GM18526 (cell line): ENCODE measurements around the gene ZNF516.

Experiments used
- POLR2A ChIP-seq: IDR thresholded peaks from 3 replicates; pipeline ENCODE4 v1.6.1; 2011; ENCODE audit not compliant: insufficient read length; ENCODE audit errors: extremely low read depth

Gene ZNF516

DNA sequence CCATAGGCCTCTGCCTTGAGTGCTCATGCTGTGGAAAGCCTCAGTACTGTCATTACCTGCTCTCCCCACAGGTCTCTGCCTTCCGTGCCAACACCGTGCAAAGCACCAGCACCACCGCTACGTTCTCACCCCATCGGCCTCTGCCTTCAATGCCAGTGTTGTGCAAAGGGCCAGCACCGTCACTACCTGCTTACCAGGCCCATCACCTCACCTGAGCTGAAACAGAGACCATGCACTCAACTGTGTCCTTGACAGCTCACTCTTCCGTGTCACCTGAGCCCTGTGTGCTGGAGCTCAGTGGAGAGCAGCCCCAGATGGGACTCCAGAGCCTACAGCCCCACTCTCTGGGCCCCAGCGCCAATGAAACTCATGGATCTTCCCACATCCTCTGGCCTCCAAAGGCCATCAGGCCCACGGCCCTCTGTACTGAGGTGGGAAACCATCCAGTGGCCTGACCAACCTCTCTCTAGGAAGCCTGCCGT, 62.7 kb downstream of the ZNF516 start:
- no peak for TF ChIP-seq POLR2A

DNA sequence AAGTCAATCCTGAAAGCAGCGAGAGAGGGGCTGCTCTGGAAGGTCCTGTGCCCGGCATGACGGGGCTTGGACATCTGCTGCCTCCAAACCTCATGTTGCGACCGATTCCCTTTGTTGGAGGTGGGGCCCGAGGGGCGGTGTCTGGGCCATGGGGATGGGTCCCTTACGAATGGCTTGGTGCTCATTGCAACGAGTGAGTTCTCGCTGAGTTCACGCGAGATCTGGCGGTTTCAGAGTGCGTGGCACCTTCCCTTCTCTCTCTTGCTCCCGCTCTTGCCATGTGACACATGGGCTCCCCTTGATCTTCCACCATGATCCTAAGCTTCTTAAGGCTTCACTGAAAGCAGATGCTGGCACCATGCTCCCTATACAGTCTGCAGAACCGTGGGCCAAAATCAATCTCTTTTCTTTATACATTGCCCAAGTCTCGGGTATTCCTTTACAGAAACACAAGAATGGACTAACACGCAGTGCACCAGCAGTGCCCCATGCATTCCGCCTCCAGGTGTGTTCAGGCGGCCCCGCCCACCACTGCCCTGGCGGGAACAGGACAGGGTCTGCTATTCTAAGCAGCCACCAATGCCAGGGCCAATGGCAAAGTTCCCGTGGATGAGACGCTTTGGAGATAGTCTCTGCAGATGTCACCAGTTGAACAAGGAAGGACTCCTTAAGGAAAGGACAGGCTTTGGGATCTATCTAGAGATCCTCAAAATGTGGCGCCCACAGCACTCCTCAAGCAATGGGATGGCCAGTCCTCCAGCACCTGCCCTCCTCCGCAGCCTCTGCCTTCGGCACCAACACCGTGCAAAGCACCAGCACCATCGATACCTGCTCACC, 63.4 kb downstream of the ZNF516 start:
- no peak for TF ChIP-seq POLR2A

DNA sequence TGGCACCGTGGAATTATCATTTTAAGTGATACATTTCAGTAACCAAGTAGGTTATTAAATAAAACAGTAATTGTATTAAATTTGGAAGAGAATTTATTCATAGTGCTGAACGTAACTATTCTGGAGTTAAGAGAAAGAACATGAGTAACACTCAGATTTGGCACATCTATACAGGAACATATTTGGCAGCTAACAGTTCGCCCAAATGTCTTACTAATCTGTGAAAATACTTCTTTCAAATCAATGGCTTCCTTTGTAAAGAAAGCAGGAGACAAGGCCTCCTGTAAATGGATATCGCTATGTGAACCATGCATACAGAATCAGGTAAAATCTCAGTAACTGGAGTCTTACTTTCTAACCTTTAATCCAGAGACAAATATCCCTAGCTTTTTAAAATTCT, 64.4 kb downstream of the ZNF516 start:
- TF ChIP-seq POLR2A = no peak

DNA sequence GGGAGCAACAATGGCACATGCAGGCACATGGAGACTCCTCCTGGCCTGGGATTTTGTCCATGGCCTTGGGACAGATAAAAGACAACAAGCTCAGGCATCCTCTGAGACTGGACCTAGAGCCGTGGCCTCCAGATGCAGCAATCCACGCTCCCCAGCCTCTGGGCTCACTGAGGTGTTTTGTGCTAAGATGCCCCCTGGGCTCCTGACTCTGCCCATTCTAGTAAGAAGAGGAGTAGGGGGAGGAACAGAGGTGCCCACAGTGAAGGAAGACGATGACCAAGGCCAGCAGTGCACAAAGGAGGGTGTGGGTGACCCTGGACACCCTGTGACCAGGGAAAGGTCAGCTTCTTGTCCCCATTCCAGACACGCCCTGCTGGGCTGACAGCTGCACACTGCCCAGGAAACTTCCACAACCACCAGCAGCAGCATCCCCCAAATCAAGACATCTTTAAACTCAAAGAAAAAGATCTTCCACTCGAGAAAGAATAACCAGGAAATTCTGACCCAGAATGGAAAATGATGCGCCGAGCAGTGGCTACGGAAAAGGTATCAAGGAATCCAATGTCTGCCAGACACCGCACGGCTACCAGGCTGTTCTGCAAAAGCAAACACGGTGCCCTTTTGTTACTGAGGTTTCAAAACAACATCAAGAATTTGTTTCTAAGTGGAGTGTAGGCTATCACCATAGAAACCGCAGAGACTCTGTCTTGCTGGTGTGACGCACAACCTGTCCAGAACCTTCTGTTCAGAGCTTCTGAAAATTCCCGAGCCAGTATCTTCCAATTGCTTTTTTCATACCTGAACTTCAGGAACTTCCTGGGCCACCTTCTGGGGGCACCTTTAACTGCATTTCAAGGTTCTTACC, 65.5 kb downstream of the ZNF516 start:
- TF ChIP-seq POLR2A = no peak

DNA sequence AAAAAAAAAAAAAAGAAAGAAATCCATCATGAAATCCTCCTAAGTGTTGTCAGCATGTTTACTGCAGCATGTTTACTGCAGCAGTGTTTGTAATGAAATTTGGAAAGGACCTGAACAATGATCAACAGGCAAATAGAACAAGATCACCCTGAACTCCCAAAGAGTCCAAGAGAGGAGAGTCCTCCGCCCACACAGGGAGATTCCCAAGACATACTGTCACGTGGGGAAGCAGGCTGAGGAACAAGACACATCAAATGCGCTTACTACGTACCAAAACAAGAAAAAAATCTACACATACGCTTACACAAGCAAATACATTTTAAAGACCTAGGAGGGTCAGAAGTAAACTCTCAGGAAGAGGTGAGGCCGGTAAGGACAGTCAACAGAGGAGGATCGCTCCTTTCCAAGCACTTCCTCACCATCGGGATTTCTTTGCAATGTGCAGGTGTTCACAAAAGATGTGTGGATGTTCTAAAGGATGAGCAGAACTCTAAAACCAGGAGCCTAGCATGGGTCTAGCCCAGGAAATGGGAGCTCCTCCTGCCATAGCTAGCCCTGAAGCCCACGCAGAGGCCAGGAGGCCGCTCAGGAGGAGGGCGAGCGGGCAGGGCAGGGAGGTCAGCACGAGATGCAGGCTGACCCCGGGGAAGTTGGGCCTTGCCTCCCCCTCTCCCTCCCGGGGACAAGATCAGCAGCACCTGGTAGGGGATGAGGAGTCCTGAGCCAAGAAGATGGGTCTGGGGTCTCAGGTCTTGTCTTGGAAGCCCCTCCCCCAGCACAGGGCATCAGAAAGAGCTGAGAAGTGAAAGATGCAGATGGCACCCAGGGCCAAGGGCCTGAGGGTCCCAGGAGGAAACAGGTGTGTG, 66.4 kb downstream of the ZNF516 start:
- TF ChIP-seq POLR2A = no peak

DNA sequence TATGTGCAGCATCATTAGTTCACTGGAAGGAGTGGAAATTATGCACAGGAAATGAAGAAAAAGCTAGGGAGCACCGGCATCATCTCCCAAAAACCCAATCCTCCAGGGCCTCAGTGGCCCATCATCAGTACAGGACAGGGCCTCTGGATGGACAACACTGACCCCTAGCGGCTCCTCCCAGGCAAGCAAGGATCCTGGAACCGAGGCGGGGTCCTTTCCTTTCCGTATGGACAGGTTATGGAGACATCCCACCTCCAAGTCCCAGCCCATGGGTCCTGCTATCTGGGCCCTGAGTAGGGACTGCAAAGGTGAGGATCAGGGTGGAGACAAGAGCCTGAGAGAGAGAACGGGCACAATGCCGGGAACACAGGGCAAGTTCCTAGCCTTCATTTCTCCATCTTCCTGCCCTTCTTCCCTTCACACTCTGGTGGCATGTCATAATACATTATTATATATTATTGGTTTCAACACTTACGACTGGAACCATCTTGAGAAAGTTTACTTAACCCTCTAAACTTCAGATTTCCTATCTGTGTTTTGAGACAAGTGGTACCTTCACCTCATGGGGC, 68.2 kb downstream of the ZNF516 start:
- no peak for TF ChIP-seq POLR2A

DNA sequence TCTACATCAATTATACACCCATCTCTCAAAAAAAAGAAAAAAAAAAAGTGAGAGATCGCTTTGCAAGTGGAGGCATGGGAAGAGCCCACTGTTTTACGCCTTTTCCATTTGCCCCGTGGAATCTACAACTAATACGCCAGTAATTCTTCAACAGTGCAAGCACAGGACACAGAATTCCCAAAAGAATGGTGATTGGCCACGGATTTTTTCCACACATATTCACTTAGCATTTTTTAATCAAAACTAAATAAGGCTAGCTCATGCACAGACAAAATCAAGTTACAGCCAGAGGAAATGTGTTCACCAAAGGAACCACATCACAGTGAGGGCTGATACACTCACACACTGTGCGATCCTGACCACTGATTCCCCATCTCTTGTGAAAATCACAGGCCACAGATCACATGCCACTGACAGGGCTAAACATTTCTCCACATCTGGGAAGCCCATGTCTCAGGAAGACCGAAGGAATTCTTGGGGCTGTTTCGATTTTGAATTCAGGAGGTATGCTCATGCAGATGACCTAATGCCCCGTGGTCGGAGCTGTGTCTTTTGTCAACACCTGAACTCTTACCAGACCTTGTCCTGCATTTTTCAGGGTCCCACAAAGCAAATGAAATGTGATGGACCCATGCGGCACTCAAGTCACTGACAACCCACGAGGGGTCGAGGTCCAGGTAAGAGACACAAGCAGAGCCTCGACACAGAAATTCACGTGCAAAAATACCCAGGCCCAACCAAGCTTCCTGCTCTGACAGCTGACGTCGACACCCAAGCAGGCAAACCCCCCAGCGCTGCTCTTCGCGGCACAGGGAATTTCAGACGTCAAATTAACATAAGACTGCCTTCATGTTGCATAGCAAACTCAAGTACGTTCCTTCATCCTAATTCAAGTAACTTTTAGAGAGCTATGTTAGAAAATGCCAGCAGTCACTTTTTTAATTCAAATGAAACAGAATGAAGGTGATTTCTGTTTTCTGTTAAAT, 69.6 kb downstream of the ZNF516 start:
- TF ChIP-seq POLR2A = no peak

DNA sequence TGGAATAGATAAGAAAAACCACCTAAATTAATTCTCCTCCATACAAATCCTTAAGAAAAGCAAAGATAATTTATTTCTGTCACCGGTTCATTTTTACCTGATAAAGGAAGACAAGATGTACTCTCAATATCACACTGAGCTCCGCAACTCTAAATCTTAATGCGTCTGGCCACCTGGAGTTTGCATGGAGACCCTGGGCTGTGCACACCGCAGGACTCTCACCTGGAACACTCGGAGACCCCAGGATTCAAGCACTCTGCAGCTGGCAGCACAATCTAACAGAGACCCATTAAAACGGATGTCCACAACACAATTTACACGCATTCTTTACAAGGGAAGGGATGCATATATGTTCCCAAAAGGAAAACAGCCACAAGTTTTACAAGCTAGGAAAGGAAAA, 72.2 kb downstream of the ZNF516 start:
- TF ChIP-seq POLR2A = no peak

DNA sequence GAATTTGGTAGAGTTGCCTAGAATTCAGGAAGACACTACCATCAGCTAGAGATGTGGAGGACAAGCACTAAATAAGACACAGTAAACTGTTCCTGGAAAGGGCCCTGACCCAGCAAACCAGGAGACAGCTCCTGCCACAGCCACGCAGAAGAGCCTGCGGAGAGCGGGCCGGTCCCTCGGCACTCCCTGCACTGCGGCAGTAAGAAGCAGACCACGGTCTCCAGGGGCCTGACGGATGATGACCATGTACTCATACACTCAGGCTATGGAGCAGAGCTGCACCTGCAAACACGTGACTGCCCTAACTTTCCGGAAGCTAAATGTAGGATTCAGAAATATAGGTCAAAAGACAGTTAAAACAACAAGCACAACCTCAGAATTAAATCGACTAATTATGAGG, 72.9 kb downstream of the ZNF516 start:
- TF ChIP-seq POLR2A = no peak

DNA sequence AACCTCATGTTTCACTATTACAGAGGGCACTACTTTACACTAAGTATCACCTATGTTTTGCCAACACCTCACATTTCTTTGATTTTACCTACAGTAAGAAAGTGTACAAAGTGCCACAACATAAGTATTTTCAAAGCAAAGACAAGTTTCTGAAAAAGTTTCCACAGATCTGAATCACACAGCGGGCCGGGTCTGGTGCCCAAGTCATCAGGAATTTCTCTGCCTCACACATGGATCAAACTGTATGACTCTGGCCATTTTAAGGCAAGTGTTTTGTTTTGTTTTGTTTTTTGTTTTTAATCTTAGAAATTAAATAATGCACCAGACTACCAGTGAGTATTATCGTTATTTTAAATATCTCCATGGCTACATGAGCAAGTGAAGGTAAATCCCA, 73.4 kb downstream of the ZNF516 start:
- TF ChIP-seq POLR2A = no peak

DNA sequence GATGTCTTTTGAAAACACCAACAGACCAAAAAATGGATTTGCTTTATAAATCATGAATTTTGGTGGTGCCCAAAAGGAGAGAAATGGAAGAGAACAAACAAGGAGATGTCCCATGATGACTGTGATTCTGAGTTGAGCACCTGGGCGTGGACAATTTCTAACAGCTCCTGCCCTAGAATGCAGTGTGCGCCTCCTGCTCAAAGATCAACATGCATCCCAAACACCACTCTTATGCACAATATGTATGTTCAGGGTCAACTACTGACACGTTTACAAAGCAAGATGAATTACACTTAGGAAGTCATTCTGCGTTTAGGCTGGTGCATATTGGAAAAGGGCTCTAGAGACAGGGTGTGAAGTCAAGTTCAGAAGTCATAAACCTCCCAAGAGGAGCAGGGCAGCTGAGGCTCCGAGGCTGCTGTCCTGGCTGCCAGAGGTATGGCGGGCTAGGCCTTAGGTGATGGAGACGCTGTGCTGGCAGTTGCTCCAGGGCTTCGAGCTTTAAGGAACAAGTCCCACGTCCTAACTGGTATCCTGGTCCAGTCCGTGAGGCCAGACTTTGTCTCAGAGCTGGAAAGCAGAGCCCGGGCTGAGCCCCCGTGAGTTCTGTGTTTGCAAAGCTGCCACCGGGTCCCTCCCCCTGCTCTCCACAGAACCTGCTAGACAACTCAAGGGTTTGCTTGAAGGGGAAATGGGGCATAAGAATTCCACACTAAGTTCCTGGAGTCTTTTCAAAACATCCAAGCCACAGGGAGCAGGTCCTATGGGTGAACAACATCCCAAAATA, 74.0 kb downstream of the ZNF516 start:
- TF ChIP-seq POLR2A = no peak

DNA sequence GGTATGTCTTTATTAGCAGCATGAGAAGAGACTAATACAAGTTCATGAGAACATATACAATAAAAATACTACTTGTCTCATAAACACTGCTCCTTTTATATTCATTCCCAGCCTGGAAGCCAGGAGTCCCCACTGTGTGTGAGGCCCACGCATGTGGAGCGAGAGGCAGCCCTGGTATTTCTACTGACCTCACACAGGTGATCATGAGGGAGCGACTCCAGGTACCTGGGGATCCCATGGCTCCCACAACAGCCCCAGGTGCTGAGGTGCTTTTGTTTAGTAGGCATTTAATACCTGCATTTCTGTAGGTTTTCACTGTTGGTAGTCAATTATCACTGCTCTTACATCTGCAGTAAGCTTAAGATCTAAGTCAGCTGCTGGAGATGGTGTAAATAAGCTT, 75.2 kb downstream of the ZNF516 start:
- no peak for TF ChIP-seq POLR2A

DNA sequence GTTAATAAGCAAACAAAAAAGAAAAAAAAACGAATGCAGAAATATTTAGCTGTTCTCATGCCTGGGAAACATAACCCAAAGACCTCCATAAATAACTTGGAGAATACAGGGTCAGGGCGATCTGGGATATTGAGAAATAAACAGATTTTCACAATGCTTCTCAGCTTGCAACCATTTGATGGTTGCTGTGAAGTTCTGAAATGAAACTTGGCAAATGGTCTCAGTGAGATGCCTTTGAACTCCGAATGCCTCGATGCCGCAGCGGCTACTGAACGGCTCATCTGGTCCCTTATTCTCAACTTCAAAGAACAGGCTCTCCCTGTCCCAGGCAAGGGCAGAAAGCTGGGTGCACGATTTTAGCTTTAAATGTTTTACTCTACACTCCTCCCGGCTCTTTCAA, 78.1 kb downstream of the ZNF516 start:
- no peak for TF ChIP-seq POLR2A

DNA sequence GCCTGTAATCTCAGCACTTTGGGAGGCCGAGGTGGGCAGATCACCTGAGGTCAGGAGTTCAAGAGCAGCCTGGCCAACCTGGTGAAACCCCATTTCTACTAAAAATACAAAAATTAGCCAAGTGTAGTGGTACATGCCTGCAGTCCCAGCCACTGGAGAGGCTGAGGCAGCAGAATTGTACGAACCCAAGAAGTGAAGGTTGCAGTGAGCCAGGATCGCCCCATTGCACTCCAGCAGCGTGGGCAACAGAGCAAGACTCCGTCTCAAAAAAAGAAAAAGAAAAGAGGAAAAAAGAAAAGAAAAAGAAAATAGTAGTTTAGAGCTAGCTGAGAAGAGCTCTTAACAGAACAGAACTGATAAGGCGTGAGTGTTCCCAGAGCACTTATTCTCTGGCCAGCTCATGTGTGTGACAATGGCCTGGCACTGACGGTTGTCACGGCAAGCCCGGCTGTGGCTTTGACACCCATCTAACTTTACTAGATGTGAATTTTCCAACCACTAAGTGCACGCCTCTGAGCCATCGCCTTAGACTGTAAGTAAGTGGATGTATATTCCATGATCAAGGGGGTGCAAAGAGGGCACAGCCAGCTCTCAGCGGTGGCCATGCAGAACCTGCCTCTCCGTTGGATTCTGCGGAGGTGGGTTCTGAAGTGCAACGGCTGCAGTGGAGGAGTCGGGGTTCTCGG, 80.0 kb downstream of the ZNF516 start:
- TF ChIP-seq POLR2A = no peak
